ENCODE data around the gene COG2.

DNA sequence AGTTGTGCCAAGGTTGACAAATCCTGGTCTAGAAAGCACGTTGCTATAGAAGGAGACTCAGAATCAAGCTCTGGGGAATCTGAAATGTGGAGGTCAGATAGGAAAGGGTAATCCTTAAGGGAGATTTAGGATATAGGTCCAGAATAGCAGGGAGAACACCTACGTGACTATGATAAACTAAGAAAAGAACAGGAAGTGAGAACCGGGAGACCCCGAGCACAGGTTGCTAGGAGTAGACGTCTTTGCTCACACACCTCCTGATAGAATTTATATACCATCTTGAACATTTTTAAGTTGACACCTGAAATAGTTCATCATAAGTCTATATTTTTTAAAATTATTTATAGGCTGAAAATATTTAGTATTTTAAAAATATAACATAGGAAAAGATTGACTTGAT, 7.9 kb upstream of the COG2 start:
- TF ChIP-seq, protein P1, sequence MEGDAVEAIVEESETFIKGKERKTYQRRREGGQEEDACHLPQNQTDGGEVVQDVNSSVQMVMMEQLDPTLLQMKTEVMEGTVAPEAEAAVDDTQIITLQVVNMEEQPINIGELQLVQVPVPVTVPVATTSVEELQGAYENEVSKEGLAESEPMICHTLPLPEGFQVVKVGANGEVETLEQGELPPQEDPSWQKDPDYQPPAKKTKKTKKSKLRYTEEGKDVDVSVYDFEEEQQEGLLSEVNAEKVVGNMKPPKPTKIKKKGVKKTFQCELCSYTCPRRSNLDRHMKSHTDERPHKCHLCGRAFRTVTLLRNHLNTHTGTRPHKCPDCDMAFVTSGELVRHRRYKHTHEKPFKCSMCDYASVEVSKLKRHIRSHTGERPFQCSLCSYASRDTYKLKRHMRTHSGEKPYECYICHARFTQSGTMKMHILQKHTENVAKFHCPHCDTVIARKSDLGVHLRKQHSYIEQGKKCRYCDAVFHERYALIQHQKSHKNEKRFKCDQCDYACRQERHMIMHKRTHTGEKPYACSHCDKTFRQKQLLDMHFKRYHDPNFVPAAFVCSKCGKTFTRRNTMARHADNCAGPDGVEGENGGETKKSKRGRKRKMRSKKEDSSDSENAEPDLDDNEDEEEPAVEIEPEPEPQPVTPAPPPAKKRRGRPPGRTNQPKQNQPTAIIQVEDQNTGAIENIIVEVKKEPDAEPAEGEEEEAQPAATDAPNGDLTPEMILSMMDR (IDR thresholded peaks at IDR 0.05), result no peak
- TF ChIP-seq POLR2A (IDR thresholded peaks at IDR 0.05), result no peak

All from right lobe of liver (tissue), 4 donors.